NB4 (cell line): ENCODE measurements around the gene KIF20B.

Experiments
- MYC ChIP-seq: IDR thresholded peaks from 2 replicates; pipeline ENCODE4 v1.6.1; 2011; ENCODE audit warnings: low read depth, low read length
- POLR2A ChIP-seq: IDR thresholded peaks from 2 replicates; pipeline ENCODE4 v1.6.1; 2011; ENCODE audit warnings: mild to moderate bottlenecking; ENCODE audit not compliant: insufficient read length; ENCODE audit errors: extremely low read depth
- TF ChIP-seq, protein P1 (sequence below): IDR thresholded peaks from one replicate; pipeline ENCODE4 v1.5.1; 2012; ENCODE audit warnings: low read depth, low read length

DNA sequence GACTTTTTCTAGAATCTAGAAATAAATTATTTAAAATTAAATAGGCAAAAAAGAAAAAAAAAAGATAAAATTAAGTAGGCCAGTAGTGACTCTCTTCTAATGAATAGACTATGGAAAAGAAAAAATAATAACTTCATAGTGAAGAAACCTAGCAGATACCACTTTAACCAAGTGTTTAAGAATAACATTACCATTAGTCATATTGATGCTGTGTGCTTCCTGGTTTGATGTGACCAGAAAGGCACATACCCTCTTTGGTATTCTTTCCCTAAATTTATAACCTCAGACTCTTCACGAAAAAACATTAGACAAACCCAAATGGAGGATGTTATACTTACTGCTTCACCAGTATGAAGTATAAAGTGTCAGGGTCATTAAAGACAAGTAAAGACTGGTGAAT, 42.6 kb downstream of the KIF20B start:
- TF ChIP-seq POLR2A: no peak
- TF ChIP-seq, protein P1, sequence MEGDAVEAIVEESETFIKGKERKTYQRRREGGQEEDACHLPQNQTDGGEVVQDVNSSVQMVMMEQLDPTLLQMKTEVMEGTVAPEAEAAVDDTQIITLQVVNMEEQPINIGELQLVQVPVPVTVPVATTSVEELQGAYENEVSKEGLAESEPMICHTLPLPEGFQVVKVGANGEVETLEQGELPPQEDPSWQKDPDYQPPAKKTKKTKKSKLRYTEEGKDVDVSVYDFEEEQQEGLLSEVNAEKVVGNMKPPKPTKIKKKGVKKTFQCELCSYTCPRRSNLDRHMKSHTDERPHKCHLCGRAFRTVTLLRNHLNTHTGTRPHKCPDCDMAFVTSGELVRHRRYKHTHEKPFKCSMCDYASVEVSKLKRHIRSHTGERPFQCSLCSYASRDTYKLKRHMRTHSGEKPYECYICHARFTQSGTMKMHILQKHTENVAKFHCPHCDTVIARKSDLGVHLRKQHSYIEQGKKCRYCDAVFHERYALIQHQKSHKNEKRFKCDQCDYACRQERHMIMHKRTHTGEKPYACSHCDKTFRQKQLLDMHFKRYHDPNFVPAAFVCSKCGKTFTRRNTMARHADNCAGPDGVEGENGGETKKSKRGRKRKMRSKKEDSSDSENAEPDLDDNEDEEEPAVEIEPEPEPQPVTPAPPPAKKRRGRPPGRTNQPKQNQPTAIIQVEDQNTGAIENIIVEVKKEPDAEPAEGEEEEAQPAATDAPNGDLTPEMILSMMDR: no peak
- no peak for TF ChIP-seq MYC
